Right lobe of liver (tissue), 4 donors: ENCODE data around the gene C5orf46.

Experiments
- CTCF ChIP-seq, 4 donors: fragments of 200-600 bp in 3 of 4; fragments of 450-650 bp in 1 of 4; IDR thresholded peaks; one replicate each; pipeline versions ENCODE4 v1.5.1 to v1.8.0; 2016 to 2022; ENCODE audit warnings: antibody characterized with exemption in 4 of 4, mild to moderate bottlenecking in 2 of 4
- POLR2A ChIP-seq: fragments of 450-650 bp; IDR thresholded peaks from one replicate; pipeline ENCODE4 v1.6.1; 2017; ENCODE audit warnings: antibody characterized with exemption, mild to moderate bottlenecking
- donor health status: DM: no; HTN: no; CAD: no.
- donor health status: DM: no; HTN: no; CAD: no.
- donor health status: DM: no; HTN: yes; CAD: no.

- TF ChIP-seq CTCF (IDR thresholded peaks at IDR 0.05) (no peak), POLR2A (no peak)
Observed at GRCh38 chr5:147855774-147856069, 50.6 kb downstream of the C5orf46 start.
